ENCODE results near the gene PNMA8A. TPM values are rescaled to one million over a fixed set of nuclear protein-coding genes. Genes with fewer than 3 reads are reported as not detected.

PNMA8A gene
- total and polyA plus RNA-seq, 7 donors, result 0.11 to 3.8 (median 0.93) TPM

- Histone ChIP-seq H3K36me3 (ENCODE audit: insufficient read depth in 1 of 2, low read depth in 1 of 2) (no peaks in the 10 kb centered on the region), H3K27me3 (ENCODE audit: insufficient read depth in 3 of 3, low read length in 2 of 3) (peaks cover 0 to 49% (median 1%) of the 10 kb centered on the region in 3 donors), H3K9me3 (no peaks in the 10 kb centered on the region), H3K4me1 (no peaks in the 10 kb centered on the region), H3K27ac (peak overlapping the region; percentile 41), H3K4me3 (no peak overlapping the region)
- WGBS, 3 donors, result 38 to 62% (median 42%) methylated on average over 16 of the region's 16 CpGs
- DNase-seq, result no peak
- intact Hi-C loops (cut with DNase I), result loop anchor here in 1 of 2 donors (10.0 kb wide), 1 partner anchor 197 kb away; no protein-coding TSS in a partner anchor
- no peak for TF ChIP-seq CTCF (IDR thresholded peaks at IDR 0.05)
- peak in 1 of 4 donors; percentile 53 for ATAC-seq
Measured at GRCh38 chr19:46481223-46481848, 10.0 kb upstream of the PNMA8A start.

GRCh38 chr19:46480415-46480814 is 9.1 kb upstream of the PNMA8A start:
- intact Hi-C loops (cut with DNase I), result loop anchor here in 1 of 2 donors (10.0 kb wide), 1 partner anchor 196 kb away; no protein-coding TSS in a partner anchor
- ATAC-seq, result peak in 3 of 4 donors; percentile 19 to 74 (median 50)
- peaks cover 0 to 45% (median 1%) of the 10 kb centered on the region in 3 donors for H3K27me3 ChIP-seq (ENCODE audit: insufficient read depth in 3 of 3, low read length in 2 of 3)
- H3K4me3 ChIP-seq, result no peak overlapping the region
- H3K9me3 ChIP-seq, result no peaks in the 10 kb centered on the region
- H3K36me3 ChIP-seq (ENCODE audit: insufficient read depth in 1 of 2, low read depth in 1 of 2), result no peaks in the 10 kb centered on the region
- H3K4me1 ChIP-seq, result no peaks in the 10 kb centered on the region
- TF ChIP-seq CTCF (IDR thresholded peaks at IDR 0.05), result no peak
- 14 to 35% (median 19%) methylated on average over 12 of the region's 12 CpGs for WGBS, 3 donors
- DNase-seq, result peak in 1 of 2 donors; percentile 50
- H3K27ac ChIP-seq, result peak overlapping the region; percentile 41

- Histone ChIP-seq H3K27ac (no peak overlapping the region), H3K4me1 (no peaks in the 10 kb centered on the region), H3K9me3 (no peaks in the 10 kb centered on the region), H3K4me3 (no peak overlapping the region), H3K27me3 (ENCODE audit: insufficient read depth in 3 of 3, low read length in 2 of 3) (peaks cover 0 to 47% (median 0%) of the 10 kb centered on the region in 3 donors), H3K36me3 (ENCODE audit: insufficient read depth in 1 of 2, low read depth in 1 of 2) (no peaks in the 10 kb centered on the region)
- intact Hi-C loops (cut with DNase I), result no loop called here
- DNase-seq (no peak), ATAC-seq (no peak)
- WGBS, 3 donors, result 46 to 67% (median 62%) methylated on average over 4 of the region's 4 CpGs
- no peak for TF ChIP-seq CTCF (IDR thresholded peaks at IDR 0.05)
Measured at GRCh38 chr19:46478356-46478986, 7.1 kb upstream of the PNMA8A start.

GRCh38 chr19:46475986-46476385 is 4.6 kb upstream of the PNMA8A start:
- Histone ChIP-seq H3K27ac (no peak overlapping the region), H3K4me1 (peaks cover 3% of the 10 kb centered on the region), H3K9me3 (no peaks in the 10 kb centered on the region), H3K36me3 (ENCODE audit: insufficient read depth in 1 of 2, low read depth in 1 of 2) (no peaks in the 10 kb centered on the region), H3K27me3 (ENCODE audit: insufficient read depth in 3 of 3, low read length in 2 of 3) (peaks cover 0 to 54% (median 10%) of the 10 kb centered on the region in 3 donors), H3K4me3 (no peak overlapping the region)
- no peak for TF ChIP-seq CTCF (IDR thresholded peaks at IDR 0.05)
- ATAC-seq (no peak), DNase-seq (no peak)
- intact Hi-C loops (cut with DNase I), result no loop called here
- WGBS, 3 donors, result 29 to 57% (median 46%) methylated on average over 2 of the region's 2 CpGs
